GM21723 (cell line): Measurements from ENCODE around the gene CEP104.
A peak's percentile ranks its signal among the peaks of the same experiment; 100 is the strongest.

Source experiments
- ATAC-seq: cut with Tn5 transposase; IDR thresholded peaks from one replicate; pipeline ENCODE4 v1.9.1; 2021; ENCODE audit warnings: mild to moderate bottlenecking, moderate library complexity; ENCODE audit not compliant: unreplicated experiment

The CEP104 gene

DNA sequence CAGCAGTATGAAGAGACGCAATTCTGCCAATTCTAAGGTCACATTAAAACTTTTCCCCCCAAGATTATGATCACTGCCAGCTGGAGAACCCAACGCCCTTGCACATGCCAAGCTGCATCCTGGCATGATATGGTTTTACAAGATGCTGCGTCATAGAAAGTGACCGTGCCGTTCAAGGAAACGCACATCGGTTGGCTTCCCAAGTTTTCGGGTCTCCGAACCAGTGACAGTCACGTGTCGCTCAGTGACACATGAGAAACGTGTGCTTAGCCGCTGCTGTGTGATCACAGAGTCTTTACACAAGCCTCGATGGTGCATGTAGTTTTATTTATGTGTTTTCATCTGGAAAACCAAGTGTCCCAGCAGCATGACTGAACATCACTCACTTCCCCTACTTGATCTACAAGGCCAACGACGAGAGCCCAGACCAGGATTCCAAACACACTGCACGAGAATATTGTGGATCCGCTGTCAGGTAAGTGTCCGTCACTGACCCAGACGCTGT, 77.0 kb downstream of the CEP104 start:
- ATAC-seq = no peak

DNA sequence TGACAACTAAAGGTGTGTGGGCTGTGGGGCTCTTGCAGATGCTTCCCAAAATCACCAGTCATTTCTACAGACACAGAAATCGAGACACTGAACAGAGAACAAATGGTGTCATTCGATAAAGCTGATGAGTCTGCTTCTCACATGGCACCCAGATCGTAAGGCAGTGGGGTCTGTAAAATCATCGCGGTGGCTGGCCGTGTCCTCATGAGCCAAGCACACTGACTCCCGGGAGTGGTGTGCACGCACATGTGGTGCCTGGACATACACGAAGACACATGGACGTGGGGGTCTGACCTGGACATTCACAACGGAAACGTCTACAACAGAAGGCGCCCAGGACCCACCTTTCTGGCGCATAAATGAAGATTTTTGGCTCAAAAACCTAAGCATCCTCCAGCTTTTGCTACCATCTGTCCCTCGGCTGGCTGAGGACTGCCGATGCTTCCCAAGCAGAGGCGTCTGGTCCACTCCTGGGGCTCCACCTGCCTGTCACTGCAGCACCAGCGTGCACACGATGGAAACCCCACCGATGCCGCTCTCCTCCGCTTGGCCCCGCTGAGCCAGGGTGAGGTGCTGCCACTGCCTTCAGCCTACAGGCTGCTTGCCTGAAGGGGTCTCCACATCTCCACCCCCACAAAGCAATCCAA, 77.6 kb downstream of the CEP104 start:
- no peak for ATAC-seq

GRCh38 chr1:3778590-3779264, 78.3 kb downstream of the CEP104 start:
- ATAC-seq = no peak

DNA sequence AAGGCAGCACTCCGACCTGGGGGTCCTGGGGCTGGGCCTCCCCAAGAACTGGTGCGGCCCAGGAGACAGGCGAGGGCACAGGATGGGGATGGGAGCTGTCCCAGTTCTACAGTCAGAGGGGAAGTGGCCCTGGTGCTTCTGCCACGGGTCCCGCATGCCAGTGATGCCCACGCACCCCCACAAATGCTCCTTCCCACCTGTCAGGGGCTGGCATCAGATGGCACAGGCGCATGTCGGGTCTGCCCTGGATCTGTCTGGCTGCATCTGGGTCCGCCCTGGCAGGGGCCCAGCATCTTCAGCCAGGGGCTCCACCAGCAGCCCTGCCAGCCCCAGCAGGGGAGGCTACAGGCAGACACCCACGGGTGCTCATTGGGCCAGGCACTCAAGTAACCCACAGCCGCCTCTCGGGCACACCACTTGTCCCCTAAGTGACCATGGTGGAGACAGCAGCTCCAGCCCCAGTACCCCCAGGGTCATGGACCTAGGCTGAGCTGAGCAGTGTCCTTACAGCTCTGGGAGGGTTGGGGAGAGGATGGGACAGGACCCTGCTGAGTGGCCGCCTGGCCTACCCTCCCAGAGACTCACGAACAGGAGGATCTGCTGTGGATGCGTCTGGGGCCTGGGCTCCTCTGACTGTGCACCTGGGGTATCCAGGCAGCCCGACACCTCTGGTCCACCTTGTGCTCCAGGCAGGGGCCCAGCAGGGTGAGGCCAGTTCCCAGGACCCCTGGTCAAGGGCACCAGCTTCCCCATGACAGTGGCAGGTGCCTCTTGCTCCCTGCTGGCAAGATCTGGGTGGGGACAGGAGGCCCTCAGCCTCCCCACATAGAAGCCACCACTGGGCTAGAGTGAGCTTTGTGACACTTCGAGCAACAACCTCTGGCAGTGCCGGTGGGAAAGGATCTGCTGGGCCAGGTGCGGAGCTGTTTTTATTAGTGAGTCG, 79.1 kb downstream of the CEP104 start:
- ATAC-seq = no peak

DNA sequence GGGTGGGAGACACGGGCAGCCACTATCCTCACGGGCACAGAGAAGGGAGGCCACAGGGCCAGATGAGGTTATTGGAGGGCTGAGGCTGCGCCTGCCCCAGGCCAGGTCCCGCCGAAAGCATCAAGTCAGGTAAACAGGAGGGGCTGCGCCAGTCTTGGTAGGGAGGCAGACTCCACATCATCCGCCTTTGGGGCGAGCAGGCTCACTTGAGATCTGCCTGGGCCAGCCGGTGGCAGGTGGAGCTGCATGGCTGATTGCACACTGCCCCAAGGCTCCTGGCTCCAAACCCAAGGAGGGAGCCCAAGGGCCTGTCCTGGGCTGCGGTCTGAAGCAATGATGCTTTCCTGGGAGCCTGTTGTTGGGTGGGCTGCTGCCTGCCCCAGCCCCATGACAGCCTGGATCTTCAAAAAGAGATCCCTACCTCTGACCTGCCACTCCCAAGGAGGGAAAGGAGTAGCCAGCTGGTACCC, 79.9 kb downstream of the CEP104 start:
- ATAC-seq = no peak

GRCh38 chr1:3776231-3776961, 80.6 kb downstream of the CEP104 start:
- ATAC-seq = no peak

DNA sequence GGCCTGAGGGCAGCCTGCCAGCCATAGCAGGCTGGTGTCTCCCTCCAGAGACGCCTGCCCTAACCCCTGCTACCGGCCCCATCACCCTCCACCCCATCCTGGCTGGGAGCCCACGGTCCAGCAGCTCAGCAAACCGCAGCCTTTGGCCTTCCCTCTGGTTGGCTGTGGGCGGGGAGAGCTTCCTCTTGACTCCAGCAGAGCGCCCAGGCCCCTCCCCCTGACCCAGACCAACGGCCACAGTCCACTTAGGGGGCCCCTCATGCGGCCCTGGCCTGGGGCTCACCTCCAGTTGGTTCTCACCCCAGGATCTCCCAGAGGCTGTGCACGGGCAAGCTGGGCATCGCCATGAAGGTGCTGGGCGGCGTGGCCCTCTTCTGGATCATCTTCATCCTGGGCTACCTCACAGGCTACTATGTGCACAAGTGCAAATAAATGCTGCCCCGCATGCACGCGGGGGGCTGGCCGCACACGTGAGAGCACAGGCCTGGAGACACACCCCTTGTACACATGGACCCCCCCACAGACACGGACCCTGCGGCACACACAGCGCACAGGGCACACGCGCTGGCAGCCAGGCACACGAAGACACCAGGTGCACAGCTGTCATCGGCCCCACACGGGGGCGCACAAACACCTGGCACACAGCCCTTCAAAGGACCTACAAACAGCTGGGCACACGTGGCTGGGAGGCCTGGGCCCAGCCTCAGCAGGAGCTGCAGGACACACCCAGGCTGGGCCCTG, 81.4 kb downstream of the CEP104 start:
- no peak for ATAC-seq

DNA sequence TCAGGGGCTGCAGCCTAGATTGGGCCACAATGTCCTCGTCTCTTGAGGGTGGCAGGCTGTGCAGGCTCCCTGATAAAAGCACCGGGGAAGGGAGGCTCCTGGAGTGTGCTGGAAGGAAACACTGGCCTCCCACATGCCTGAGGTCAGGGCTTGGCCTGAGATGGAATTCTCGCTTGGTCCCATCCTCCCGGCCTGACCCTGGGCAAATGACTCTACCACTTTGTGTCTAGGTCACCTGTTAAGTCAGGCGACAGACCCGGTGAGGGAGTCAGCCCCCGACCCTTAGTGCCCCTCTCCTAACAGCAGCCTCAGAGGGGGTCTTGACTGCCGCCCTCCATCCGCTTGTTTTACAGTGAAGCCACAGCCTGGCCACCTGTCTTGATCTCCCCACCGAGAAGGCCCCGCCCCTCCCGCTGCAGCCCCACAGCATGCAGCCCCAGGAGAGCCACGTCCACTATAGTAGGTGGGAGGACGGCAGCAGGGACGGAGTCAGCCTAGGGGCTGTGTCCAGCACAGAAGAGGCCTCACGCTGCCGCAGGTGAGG, 82.0 kb downstream of the CEP104 start:
- ATAC-seq = no peak

DNA sequence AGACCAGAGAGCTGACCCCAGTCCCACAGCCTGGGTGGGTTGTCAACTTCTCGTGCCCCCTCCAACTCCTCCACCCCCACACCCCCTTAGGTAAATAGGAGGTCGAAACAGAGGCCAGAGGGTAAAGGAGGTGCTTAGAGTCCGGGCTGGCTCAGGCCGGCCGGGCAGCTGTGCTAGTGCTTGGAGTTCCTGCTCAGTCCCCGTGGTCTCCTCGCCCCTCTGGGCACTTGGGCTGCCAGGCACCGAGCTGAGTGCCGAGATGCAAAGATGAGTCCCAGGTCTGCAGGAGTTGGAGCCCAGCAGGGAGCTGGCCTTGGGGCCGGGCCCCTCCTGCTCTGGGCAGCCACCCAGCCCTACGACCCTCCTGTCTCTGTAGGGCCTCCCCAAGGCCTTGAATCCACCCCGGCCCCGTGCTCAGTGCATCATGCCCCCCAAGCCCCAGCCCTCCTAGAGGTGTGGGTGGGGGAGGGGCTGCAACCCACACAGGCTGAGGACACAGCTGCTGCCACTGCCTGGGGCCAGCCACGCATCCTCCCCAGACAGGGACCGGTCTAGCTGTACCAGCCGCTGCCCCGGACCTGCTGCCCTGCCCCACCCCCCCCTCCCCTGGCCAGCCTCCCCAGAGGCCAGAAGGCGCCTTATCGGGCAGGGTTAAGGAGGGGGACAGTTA, 82.6 kb downstream of the CEP104 start:
- no peak for ATAC-seq

- no peak for ATAC-seq
Observed at GRCh38 chr1:3773572-3774275, 83.3 kb downstream of the CEP104 start.

DNA sequence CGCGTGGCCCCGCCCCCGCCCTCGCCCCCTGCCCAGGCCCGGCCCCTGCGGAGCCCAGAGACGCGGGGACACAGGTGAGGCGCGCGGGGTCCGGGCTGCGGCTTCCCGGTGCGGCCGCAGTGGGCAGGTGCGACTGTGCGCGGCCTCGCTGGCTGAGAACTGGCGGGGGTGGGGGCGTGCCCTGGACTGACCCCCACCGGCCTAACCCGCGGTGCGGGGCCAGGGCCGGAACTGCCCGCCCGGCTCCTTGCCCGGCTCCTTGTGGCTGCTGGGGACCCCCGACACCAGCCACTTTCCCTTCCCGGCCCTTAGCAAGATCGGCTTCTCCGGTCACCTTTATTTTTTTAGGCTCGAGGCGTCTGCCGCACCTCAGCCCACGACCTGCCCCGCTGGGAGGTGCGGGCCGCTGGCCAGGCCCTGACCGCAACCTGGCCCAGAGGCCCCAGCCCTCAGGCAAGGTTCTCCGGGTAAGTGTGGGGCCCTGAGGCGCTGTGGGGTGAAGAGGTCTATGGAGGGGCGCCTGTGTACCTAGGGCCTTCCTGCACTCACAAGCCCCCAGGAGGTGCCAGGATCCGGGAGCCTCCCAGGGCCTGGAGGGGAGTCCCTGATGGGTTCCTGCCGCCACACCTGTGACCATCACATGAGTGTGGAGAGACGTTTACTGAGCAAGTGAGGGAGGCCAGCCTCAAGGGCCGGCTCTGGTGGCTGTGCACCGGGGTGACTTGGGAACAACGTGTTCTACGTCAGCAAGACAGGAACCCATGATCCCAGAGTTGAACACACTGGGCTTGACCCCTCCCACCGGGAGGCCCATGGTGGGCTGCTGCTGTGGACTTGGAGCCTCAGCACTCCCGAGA, 84.1 kb downstream of the CEP104 start, which contains the start of gene SMIM1:
SMIM1 (plus strand) TSS at position 35 of the 857 bp plus-strand sequence. CDS start 2,625 bp downstream, outside the sequence.
- ATAC-seq = peak; percentile 25

- peak; percentile 58 for ATAC-seq
Observed at GRCh38 chr1:3772027-3772714, 84.8 kb downstream of the CEP104 start.

DNA sequence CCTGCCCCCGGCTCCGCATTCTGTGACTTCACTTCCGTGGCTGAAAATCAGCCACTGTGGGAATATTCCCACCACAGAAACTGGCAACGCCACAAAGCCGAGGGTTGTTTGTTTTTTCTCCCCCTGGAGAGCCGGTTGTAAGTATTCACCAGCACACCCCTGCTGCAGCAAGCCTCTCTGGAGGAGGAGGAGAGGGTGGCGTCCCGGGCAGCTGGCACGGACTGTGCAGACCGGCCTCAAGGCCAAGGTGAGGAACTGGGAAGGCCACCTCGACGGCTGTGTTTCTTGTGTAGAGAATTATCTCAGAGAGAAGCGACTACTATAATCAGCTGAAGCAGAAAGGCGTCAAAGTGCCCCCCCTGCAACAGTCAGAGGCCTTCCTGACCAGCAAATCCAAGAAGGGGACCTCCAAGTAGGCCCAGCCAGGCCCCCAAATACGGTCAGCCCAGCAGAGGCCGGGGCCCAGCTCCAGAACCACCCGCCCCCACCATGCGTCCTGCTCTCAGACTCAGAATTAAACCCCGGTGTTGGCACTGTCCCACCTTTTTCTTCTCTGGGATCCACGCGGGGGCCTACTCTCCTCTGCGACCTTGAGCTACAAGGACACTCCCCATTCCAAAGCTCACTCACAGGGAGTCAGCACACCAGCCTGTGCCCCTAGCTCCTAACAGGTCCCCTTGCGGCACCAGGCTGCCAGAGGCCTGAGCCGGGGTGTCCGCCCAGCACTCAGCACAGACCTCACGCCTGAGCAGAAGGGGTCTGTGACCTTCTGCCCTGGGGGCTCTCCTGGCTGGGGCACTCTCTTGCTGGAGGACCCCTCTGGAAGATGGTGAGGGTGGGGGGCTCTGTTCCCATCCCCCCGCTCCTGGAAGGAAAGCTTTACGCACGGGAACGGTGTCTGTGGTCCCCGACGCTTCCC, 85.6 kb downstream of the CEP104 start:
- ATAC-seq = no peak

DNA sequence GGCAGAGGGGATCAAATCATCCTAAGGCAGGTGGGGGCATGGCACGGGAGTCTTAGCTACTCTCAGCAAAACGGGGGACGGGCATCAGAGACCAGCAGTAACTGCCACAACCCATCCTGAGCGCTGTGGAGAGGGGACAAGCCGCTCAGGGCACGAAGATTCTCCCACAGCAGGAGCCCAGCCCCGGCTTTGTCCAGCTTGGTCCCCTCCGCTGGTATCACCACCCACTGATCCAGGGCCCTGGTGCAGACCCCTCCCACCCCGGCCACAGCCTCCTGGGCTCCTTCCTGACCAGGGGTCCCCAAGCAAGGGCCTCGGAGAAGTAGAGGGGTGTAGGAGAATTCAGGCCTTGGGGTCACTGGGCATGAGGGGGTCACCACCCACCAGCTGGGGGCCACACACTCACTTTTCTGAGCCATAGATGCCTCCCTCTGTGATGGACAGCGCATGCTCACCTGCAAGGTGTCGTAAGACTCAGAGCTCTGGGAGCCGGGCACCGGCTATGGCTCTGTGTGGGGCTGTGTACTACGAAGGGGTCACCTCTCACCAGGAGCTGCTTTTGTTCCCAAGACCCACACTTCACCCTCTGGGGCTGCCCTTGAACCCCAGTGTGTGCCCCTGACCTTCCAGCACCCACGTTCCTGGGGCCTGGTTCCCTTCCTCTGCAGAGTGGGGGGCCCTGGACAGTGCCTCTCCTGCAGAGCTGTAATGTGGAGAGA, 86.8 kb downstream of the CEP104 start:
- ATAC-seq = no peak

GRCh38 chr1:3768811-3769390, 88.1 kb downstream of the CEP104 start:
- ATAC-seq = no peak
